ENCODE measurements around the gene N4BP2. TPM values are rescaled to one million over a fixed set of nuclear protein-coding genes. Genes with fewer than 3 reads are reported as not detected.
"Not testable (repeated sequence)": the region's sequence is repeated elsewhere in the genome, so short reads cannot be mapped to it uniquely, and the experiment has no call there.

The N4BP2 gene
- total RNA-seq, 1 donor from 2014 or later: 9.8 TPM

DNA sequence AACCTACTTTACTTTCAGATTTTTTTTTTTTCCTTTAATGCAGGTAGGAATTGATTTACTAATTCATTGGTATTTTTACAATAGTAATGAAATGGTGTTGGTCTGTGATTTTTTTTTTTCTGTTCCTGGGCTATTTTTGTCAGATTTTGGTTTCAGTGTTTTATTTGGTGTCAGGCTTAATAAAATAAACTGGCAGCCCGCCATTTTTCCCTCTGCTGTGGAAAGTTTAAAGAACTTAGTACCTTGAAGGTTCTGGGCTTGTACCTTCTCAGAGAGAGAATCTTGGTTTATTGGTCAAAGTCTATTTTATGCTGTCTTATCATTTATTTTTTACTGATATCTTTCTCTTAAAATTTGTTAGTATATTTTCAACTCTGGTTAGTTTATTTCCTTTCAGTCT is 76.2 kb downstream of the N4BP2 start:
- ATAC-seq: no peak
- H3K36me3 ChIP-seq: peaks cover 24% of the 10 kb centered on the region
- no peaks in the 10 kb centered on the region for H3K27me3 ChIP-seq
- TF ChIP-seq, protein P1, sequence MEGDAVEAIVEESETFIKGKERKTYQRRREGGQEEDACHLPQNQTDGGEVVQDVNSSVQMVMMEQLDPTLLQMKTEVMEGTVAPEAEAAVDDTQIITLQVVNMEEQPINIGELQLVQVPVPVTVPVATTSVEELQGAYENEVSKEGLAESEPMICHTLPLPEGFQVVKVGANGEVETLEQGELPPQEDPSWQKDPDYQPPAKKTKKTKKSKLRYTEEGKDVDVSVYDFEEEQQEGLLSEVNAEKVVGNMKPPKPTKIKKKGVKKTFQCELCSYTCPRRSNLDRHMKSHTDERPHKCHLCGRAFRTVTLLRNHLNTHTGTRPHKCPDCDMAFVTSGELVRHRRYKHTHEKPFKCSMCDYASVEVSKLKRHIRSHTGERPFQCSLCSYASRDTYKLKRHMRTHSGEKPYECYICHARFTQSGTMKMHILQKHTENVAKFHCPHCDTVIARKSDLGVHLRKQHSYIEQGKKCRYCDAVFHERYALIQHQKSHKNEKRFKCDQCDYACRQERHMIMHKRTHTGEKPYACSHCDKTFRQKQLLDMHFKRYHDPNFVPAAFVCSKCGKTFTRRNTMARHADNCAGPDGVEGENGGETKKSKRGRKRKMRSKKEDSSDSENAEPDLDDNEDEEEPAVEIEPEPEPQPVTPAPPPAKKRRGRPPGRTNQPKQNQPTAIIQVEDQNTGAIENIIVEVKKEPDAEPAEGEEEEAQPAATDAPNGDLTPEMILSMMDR (IDR thresholded peaks at IDR 0.05): no peak
- H3K4me1 ChIP-seq: no peaks in the 10 kb centered on the region
- no peaks in the 10 kb centered on the region for H3K9me3 ChIP-seq
- no peak overlapping the region for H3K27ac ChIP-seq
- DNase-seq: no peak
- intact Hi-C loops (cut with DNase I): no loop called here
- no peak overlapping the region for H3K4me3 ChIP-seq

DNA sequence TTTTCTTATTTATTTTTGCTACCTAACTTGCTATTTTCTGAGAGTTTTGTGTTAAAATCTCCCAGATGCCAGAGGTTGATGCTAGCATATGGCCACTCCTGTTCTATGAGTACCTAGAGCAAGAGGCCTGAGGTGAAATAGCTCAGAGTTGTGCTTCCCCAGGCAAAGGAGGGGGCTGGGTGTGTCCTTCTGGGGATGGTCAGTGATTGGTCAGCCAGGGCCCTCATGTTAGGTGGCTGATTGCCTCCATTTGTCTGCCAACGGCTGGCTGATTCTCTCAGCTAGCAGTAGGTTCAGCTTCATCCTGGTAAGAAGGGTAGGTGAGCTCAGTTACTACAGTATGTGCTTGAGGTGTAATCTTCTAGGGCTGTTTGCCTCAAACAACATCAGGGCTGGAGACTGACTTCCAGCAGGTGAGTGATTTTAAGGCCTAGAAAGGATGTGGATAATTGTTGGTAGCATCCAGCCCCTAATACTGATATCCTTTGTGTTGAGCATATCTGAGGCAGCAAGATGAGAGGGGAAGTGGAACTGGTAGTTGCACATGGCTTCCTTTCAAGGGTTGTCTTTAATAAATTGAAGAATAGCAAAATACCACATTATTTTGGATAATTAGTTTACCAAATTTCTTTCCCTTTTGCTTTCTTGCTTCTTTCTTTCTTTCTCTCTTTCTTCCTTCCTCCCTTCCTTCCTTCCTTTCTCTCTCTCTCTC is 77.7 kb downstream of the N4BP2 start:
- Histone ChIP-seq H3K4me1 (no peaks in the 10 kb centered on the region), H3K27ac (no peak overlapping the region), H3K27me3 (no peaks in the 10 kb centered on the region), H3K4me3 (no peak overlapping the region), H3K36me3 (peaks cover 24% of the 10 kb centered on the region), H3K9me3 (no peaks in the 10 kb centered on the region)
- TF ChIP-seq, protein P1 (IDR thresholded peaks at IDR 0.05): no peak
- ATAC-seq (no peak), DNase-seq (no peak)
- intact Hi-C loops (cut with DNase I): no loop called here

DNA sequence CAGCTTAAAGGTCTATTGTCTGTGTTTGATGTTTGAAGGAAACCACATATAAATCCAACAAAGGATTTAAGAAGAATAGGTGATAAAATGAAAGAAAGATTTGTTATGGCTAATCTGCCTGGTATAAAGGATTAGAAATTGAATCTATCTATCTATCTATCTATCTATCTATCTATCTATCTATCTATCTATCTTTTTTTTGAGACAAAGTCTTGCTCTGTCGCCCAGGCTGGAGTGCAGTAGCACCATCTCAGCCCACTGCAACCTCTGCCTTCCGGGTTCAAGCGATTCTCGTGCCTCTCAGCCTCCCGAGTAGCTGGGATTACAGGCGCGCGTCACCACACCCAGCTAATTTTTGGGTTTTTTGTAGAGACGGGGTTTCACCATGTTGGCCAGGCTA is 79.6 kb downstream of the N4BP2 start:
- H3K9me3 ChIP-seq; intact Hi-C loops (cut with DNase I); H3K4me3 ChIP-seq; H3K27me3 ChIP-seq; DNase-seq; H3K27ac ChIP-seq; H3K4me1 ChIP-seq; ATAC-seq: not testable (repeated sequence)
- peaks cover 18% of the 10 kb centered on the region for H3K36me3 ChIP-seq

DNA sequence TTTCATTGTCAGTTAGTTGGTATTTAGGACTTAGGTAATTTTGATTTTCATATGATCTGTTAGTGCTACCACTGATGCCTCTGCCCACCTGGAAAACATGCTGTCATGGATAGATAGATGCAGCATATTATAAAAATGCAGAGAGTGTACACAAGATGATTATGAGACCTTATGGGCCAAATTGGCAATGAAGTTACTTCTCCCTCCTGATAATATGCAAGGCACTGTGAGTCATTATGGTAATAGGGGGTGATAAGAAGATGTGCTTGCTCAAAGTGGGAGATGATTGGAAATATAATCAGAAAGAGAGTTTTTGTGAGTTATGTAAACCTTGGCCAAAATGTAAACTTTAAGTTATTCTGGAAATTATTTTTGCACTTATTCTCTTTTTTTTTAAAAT is 83.5 kb downstream of the N4BP2 start:
- ATAC-seq (no peak), DNase-seq (no peak)
- no peaks in the 10 kb centered on the region for H3K4me1 ChIP-seq
- no peaks in the 10 kb centered on the region for H3K9me3 ChIP-seq
- intact Hi-C loops (cut with DNase I): loop anchor here (10.0 kb wide), 1 partner anchor 165 kb away; no protein-coding TSS in a partner anchor
- no peak overlapping the region for H3K27ac ChIP-seq
- TF ChIP-seq, protein P1 (IDR thresholded peaks at IDR 0.05): no peak
- no peaks in the 10 kb centered on the region for H3K27me3 ChIP-seq
- H3K4me3 ChIP-seq: no peak overlapping the region
- H3K36me3 ChIP-seq: peaks cover 36% of the 10 kb centered on the region

DNA sequence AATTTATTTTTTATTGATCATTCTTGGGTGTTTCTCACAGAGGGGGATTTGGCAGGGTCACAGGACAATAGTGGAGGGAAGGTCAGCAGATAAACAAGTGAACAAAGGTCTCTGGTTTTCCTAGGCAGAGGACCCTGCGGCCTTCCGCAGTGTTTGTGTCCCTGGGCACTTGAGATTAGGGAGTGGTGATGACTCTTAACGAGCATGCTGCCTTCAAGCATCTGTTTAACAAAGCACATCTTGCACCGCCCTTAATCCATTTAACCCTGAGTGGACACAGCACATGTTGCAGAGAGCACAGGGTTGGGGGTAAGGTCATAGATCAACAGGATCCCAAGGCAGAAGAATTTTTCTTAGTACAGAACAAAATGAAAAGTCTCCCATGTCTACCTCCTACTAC is 83.9 kb downstream of the N4BP2 start:
- H3K27me3 ChIP-seq, H3K4me3 ChIP-seq, DNase-seq, H3K27ac ChIP-seq, ATAC-seq, H3K4me1 ChIP-seq, H3K9me3 ChIP-seq: not testable (repeated sequence)
- peaks cover 39% of the 10 kb centered on the region for H3K36me3 ChIP-seq
- intact Hi-C loops (cut with DNase I): loop anchor here (10.0 kb wide), 1 partner anchor 164 kb away; no protein-coding TSS in a partner anchor

DNA sequence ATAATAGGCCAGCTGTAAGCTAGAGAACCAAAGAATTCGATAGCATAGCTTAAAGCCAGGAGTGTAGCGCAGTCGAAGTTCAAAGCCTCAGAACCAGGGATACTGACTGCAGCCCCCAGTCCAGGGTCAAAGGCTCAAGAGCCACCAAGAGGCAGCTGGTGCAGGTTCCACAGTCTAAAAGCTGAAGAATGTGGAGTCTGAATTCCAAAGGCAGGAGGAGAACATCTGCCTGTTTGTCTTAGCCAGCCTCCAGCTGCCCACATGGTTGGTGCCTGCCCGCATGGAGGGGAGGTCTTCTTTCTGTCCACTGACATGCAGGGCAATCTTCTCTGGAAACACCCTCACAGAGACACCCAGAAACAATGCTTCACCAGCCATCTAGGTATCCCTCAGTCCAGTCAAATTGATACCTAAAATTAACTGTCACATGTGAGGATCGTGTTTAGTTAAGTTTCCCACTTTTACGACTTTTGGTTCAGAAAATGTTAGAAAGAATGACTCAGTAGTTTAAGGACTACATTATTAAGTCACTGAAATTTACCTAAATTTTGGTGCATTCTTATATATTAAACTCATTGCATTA is 87.4 kb downstream of the N4BP2 start:
- DNase-seq: no peak
- Histone ChIP-seq H3K36me3 (peaks cover 28% of the 10 kb centered on the region), H3K27me3 (no peaks in the 10 kb centered on the region), H3K4me3 (no peak overlapping the region), H3K9me3 (no peaks in the 10 kb centered on the region), H3K4me1 (no peaks in the 10 kb centered on the region), H3K27ac (no peak overlapping the region)
- intact Hi-C loops (cut with DNase I): loop anchor here (10.0 kb wide), 1 partner anchor 161 kb away; no protein-coding TSS in a partner anchor
- ATAC-seq: no peak
- TF ChIP-seq, protein P1 (IDR thresholded peaks at IDR 0.05): no peak
